Testis (tissue), 2 donors: Measurements from ENCODE around the gene SYNM.

Experiments
- CTCF ChIP-seq, 3 experiments: fragments of 450-650 bp in 2 of 3; fragments of 200-600 bp in 1 of 3; sonication (generic) in 1 of 3; IDR thresholded peaks; one replicate each; pipeline ENCODE4 v1.5.1; 2016 to 2019; ENCODE audit warnings: antibody characterized with exemption in 3 of 3, mild to moderate bottlenecking in 2 of 3, moderate library complexity in 1 of 3
- POLR2A ChIP-seq: fragments of 450-650 bp; IDR thresholded peaks from one replicate; pipeline ENCODE4 v1.6.1; 2017; ENCODE audit warnings: antibody characterized with exemption, mild to moderate bottlenecking, moderate library complexity

DNA sequence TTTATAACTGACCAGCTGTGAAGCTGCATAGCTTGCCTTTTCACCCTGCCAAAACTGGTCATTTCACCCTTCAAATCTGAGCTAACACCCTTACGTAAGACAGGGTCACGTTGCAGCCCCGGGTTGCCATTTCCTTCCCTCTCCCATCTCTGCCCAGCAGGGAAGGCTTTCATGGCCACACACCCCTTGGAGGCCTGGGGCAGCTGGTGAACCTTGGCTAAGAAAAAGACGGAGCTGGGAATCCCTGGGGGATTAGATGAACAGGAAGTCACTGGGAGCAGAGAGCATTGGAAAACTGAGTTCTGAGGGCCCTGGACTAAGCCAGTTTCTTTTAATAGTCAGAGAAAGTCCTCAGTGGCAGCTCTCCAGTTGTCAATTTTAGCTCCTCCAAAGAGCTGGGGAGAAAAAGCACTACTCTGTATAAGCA lies 76.7 kb downstream of the SYNM start:
- TF ChIP-seq CTCF (IDR thresholded peaks at IDR 0.05) (no peak), POLR2A (no peak)
